HUDEP-2 (cell line): Measurements from ENCODE around the gene CCNG1.

Experiments used
- DNase-seq, 76 experiments: peaks; one replicate each; lab custom pipeline; 2025; ENCODE audit not compliant: unreplicated experiment in 76 of 76; lab: John Stamatoyannopoulos, UW

CCNG1 gene

GRCh38 chr5:163478126-163478981 lies 41.0 kb downstream of the CCNG1 start:
- DNase-seq, result no peak

GRCh38 chr5:163478982-163479271 lies 41.5 kb downstream of the CCNG1 start:
- DNase-seq, result no peak

- peak in 12 of 76 experiments; percentile 0 to 23 (median 12) for DNase-seq
These were observed 51.8 kb downstream of the CCNG1 start for GRCh38 chr5:163489055-163489744.

- no peak for DNase-seq
These were observed 52.3 kb downstream of the CCNG1 start for GRCh38 chr5:163489745-163490075.
